GM12874 (cell line): ENCODE data around the gene MALT1.

Experiments used
- TF ChIP-seq, protein P1 (sequence below): IDR thresholded peaks from 2 replicates; pipeline ENCODE4 v1.5.1; 2011; ENCODE audit warnings: low read depth, mild to moderate bottlenecking, control low read depth, low read length, moderate library complexity; ENCODE audit not compliant: insufficient read depth

MALT1 gene

GRCh38 chr18:58635891-58636290 is 35.4 kb upstream of the MALT1 start:
- TF ChIP-seq, protein P1, sequence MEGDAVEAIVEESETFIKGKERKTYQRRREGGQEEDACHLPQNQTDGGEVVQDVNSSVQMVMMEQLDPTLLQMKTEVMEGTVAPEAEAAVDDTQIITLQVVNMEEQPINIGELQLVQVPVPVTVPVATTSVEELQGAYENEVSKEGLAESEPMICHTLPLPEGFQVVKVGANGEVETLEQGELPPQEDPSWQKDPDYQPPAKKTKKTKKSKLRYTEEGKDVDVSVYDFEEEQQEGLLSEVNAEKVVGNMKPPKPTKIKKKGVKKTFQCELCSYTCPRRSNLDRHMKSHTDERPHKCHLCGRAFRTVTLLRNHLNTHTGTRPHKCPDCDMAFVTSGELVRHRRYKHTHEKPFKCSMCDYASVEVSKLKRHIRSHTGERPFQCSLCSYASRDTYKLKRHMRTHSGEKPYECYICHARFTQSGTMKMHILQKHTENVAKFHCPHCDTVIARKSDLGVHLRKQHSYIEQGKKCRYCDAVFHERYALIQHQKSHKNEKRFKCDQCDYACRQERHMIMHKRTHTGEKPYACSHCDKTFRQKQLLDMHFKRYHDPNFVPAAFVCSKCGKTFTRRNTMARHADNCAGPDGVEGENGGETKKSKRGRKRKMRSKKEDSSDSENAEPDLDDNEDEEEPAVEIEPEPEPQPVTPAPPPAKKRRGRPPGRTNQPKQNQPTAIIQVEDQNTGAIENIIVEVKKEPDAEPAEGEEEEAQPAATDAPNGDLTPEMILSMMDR = no peak

DNA sequence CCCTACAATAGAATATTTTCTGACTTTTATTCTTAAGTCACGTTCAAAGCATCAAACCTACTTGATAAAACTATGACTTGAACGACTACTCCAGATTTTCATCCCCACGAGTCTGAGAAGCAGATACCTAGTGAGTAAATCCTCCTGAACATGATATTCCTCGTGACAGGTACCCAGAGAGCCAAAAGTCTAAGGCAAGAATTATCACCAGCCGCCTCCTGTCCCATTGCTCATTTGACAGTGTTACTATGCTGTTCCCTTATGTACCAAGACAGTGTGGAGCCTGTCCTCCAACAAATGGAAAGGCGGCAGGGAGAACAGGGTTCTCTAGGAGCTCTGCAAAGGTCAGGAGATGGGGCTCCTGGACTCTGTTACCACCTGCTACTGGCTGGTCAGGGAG is 34.1 kb upstream of the MALT1 start:
- TF ChIP-seq, protein P1 = no peak

GRCh38 chr18:58637946-58638345 is 33.3 kb upstream of the MALT1 start:
- TF ChIP-seq, protein P1 = no peak

DNA sequence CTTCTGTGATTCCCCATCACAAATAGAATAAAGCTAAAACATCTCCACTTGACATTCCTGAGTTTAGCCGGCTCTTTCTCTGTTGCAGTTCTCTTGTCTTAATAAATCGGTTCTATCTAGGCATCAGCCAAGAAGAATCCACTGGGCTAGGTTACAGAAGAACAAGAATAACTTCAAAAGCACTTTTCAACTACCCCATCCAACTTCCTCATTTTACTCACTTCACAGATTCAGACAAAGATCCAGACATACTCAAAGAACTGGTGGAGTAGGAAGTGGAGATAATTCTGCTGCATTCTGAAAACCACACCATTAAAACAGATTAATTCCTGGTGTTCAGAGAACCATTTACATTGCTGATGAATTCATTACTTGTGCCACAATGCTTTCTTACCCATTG is 32.8 kb upstream of the MALT1 start:
- TF ChIP-seq, protein P1 = no peak

DNA sequence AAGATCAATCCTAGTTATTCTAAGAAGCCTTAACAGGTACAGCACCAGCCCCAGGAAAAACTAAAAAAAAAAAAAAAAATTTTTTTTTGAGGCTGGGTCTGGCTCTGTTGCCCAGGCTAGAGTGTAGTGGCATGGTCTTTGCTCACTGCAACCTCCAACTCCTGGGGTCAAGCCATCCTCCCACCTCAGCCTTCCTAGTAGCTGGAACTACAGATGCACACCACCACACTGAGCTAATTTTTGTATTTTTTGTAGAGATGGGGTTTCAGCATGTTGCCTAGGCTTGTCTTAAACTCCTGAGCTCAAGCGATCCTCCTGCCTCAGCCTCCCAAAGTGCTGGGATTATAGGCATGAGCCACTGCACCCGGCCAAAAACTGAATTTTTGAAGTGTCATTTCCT is 32.0 kb upstream of the MALT1 start:
- TF ChIP-seq, protein P1 = no peak

DNA sequence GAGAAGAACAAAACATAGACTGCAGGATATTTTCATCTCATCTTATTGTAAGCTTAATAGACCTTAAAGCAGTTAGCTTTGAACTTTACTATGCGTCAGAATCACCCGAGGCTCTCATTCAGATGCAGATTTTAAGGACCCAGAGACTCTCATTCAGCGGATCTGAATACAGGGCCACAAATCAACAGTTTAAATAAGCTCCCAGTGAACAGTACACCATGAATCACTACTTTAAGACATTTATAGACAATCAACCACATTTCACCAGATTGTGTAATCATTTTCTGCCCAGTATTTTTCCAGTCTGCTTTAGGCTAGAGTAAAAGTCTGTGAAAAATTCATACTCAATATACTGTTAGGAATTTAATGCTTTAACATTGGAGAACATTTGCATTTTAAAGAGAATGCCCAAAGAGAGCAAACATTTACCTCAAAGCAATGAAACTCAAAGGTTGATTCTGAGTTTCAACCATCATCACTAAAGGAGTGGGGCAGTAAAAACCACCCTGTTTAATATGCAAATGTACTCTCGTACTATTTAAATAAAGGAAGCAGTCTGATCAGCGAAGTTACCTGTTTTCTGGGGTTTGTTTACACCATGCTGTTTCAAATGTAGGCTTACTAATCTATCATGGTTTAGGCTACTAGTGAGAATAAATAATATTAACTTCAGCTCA is 31.4 kb upstream of the MALT1 start:
- TF ChIP-seq, protein P1 = no peak

DNA sequence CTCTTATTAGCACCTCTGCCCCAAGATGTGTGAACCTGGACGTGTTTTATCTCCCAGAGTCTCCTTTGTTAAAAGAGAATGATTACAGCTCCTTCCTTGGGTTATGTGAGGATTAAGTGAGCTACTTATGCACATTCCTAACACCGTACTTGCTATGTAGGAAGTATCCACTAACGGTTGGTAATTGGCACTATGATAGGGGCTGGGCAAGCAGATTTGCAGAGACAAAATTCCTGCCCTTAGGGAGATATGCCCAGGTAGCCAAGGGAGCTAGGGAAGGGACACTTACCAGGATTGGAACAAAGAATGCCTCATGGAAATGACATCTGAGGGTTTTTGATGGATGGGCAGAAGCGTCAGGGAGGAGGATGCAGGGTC is 30.8 kb upstream of the MALT1 start:
- TF ChIP-seq, protein P1 = no peak
